GM18508 (cell line): Measurements from ENCODE around the gene TNPO1.
"Not testable (repeated sequence)": the region's sequence is repeated elsewhere in the genome, so short reads cannot be mapped to it uniquely, and the experiment has no call there.

Source experiments
- ATAC-seq: cut with Tn5 transposase; IDR thresholded peaks from one replicate; pipeline ENCODE4 v1.9.1; 2021; ENCODE audit warnings: moderate number of reproducible peaks; ENCODE audit not compliant: insufficient read depth, unreplicated experiment

TNPO1 gene

DNA sequence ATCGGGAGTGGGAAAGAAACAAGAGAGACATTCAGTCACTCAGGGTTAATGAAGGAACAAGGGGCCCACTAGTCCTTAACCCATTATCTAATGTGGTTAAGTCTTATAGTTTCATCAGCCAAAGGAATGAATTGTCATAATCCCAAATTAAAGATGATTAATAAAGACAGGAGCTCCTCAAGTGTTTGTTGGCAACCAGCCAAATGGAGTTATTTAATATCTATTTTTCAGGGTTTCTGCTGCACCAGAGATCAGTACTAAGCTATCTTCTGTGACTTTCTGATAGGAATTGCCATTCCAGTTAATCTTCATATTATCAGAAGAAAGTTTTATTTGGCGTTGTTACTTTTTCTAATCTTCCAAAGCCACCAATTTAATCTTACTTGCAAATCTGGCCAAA is 105.4 kb downstream of the TNPO1 start:
- ATAC-seq = no peak

- ATAC-seq = no peak
Observed at GRCh38 chr5:72922422-72922821, 106.0 kb downstream of the TNPO1 start.

DNA sequence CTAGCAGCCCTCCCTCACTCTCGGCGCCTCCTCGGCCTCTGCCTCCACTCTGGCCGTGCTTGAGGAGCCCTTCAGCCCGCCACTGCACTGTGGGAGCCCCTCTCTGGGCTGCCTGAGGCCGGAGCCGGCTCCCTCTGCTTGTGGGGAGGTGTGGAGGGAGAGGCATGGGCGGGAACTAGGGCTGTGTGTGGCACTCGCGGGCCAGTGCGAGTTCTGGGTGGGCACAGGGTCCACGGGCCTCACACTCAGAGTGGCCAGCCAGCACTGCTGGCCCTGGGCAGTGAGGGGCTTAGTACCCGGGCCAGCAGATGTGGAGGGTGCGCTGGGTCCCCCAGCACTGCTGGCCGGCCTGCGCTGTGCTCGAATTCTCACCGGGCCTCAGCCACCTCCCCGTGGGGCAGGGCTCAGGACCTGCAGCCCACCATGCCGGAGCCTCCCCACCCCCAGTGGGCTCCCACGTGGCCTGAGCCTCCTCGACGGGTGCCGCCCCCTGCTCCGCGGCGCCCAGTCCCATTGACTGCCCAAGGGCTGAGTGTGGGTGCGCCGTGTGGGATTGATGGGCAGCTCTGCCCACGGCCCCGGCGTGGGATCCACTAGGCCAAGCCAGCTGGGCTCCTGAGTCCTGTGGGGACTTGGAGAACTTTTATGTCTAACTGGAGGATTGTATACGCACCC is 109.0 kb downstream of the TNPO1 start:
- no peak for ATAC-seq

GRCh38 chr5:72932686-72933085 is 116.2 kb downstream of the TNPO1 start:
- not testable (repeated sequence) for ATAC-seq

DNA sequence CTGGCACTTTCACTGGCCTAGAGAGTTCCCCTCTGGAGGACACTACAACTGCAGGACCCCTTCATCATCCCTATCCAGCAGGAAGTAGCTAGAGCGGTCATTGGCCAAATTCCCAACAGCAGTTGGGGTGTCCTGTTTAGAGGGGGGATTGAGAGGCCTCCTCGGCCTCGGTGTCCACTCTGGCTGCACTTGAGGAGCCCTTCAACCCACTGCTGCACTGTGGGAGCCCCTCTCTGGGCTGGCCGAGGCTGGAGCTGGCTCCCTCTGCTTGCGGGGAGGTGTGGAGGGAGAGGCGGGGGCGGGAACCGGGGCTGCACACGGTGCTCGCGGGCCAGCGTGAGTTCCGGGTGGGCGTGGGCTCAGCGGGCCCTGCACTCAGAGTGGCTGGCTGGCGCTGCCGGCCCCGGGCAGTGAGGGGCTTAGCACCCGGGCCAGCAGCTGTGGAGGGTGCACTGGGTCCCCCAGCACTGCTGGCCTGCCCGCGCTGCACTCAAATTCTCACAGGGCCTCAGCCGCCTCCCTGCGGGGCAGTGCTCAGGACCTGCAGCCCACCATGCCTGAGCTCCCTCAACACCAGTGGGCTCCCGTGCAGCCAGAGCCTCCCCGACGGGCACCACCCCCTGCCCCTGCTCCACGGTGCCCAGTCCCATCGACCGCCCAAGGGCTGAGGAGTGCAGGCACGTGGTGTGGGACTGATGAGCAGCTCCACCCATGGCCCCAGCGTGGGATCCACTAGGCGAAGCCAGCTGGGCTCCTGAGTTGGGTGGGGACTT is 118.7 kb downstream of the TNPO1 start:
- not testable (repeated sequence) for ATAC-seq

GRCh38 chr5:72936893-72937292 is 120.4 kb downstream of the TNPO1 start:
- ATAC-seq = no peak

DNA sequence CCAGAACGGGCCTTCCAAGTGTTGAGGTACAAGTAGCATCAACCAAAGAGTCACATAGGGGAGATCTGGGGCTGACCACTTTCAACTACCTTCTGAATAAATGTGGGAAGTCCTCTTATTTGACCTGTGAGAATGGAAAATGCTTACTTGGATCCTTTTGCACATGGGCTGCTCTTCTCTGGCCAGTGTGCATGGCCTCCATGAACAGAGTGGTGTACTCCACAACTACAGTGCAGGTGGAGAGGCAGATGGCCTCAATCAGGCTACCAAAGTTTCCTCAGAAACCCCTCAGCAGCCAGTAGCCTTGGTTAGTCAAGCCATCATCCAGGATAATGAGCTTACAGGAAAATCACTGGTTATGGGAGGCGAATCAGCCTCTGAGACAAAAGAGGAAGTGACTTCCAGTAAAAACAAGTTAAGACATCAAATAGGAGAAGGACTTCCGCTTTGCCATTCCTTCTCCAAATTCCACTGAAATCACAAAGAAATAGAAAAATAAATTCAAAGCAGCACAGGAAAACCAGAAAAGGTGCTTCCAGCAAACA is 121.1 kb downstream of the TNPO1 start:
- ATAC-seq = no peak

DNA sequence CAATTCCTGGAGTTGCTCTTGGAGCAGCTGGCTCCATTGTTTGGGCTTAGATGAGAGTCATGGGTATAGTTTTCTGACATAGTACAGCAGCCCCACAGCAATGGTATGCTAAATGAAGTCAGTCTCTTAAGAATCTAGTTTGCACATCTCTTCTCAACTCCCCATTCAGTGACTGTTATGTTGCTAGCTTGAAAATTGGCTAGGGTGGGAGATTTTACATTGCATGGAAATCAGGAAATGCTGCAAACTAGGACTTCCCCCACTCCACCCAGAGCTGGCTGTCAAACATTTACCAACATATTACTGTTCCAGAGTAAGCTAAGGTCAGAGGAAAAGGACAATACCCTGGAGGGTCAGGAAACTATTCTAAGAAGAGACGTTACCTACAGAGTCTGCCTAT is 121.7 kb downstream of the TNPO1 start:
- ATAC-seq = no peak

DNA sequence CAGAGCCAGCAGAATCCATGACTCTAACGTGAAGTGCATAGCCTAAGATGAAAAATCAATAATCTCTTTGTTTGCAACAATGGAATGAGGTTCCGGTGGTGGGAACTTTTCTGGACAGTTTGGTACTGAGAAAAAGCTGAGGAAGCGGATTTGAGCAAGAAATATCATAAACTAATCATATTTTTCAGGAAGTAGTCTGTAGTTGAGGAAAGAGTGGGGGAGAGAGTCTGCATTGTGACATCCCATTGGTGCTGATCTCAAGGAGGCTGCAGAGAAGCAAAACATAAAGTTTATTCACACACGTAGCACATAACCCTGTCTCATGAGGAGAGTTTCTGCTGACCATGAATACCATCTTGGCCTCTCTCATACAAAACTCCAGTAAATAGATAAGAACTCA is 123.6 kb downstream of the TNPO1 start:
- ATAC-seq = no peak

- no peak for ATAC-seq
Observed at GRCh38 chr5:72943307-72943706, 126.8 kb downstream of the TNPO1 start.

DNA sequence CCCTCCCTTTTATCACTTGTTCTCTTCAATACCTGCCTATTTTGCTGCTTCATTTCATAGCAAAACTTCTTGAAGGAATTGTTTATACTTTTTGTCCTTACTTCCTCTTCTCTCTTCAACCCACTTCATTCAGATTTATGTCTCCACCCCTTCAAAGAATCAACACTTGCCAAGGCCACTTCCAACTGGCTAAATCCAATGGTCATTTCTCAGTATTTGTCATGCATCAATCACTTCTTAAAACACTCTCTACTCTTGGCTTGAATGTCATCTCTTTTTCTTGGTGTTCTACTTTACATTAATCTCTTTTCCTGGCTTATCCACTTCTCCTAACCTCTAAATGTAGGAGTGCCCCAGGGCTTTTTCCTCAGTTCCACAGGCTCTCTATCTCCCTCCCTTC is 131.0 kb downstream of the TNPO1 start:
- ATAC-seq = no peak

GRCh38 chr5:72949481-72949880 is 133.0 kb downstream of the TNPO1 start:
- ATAC-seq = no peak

DNA sequence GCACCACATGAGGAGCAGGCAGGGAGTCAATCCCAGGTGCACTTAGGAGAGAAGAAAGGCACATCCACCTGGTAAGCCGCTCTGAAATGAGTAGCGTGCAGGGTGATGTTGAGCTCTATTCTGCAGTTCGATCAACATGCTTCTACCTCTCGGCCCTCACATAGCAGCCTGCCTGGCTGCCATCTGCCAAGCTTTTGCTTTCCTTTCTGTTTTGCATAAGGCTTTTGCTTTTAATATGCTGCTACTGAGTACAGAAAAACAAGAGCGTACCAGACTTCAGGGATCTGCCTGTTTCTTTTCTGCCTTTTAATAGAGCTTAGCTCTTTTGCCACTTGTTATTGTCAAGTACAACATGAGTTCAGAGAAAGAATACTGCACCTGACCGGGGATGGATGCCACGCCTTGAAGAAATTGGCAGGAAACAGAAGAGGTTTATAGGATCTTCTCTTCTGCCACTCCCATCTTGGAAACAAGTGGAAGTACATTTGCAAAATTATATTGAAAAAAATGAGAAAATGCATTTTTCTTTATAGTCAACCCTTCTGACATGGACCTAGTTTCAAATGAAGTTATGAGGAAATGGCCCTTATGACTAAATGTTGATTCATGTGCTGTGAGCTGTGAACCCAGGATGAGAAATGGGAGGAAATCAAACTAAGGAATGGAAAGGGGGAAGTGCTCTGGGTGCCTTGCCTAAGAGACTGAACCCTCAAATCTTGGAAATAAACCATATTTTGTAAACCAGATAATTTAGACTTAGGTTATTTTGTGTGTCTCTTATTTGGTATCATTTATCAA is 135.4 kb downstream of the TNPO1 start:
- no peak for ATAC-seq

DNA sequence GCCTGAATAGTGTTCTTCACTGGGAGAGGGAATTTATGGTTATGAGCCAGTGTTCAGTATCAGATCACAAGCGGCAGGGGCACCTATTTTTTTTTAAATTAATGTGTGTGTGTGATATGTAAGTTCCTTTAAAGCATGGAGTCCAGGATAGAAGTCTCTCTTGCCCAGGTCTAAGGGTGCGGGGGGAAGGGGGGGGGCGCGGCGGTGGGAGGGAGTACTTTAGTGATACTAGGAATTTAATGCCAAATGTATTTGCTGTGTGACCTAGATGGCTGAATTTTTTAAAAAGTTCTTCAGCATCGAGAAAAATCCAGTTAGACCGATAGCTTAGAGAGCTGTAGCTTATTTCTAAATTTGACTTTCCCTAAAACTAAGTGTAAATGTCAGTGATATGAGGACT is 137.9 kb downstream of the TNPO1 start:
- no peak for ATAC-seq

- peak; percentile 30 for ATAC-seq
Observed at GRCh38 chr5:72955143-72955767, 138.8 kb downstream of the TNPO1 start.

- ATAC-seq = peak; percentile 73
Observed at GRCh38 chr5:72955768-72956323, 139.4 kb downstream of the TNPO1 start, which contains the start of gene FCHO2. Gene FCHO2, plus strand, starts transcription at chr5:72956041. Its CDS starts 56 bp downstream, at chr5:72956097.

GRCh38 chr5:72956324-72957140 is 140.1 kb downstream of the TNPO1 start:
- peak; percentile 13 for ATAC-seq

DNA sequence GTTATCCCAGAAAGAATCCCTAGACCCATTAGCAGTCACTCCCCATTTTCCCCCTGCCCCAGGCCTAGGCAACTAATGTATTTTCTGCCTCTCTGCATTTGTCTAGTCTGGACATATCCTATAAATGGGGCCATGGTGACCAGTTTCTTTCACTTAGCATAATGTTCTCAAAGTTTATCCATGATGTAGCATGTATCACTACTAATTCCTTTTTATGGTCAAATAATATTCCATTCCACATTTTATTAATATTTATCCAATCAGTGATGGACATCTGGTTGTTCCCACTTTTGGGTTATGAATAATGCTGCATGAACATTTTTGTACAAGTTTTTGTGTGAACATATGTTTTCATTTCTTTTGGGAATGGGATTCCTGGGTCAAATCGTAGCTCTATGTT is 140.9 kb downstream of the TNPO1 start:
- ATAC-seq = no peak

- ATAC-seq = no peak
Observed at GRCh38 chr5:72959257-72959656, 142.8 kb downstream of the TNPO1 start.
